Endothelial cell (in vitro differentiated cells): Measurements from ENCODE around the gene PCDHGA12. TPM values are rescaled to one million over a fixed set of nuclear protein-coding genes. Genes with fewer than 3 reads are reported as not detected.
"Not testable (repeated sequence)": the region's sequence is repeated elsewhere in the genome, so short reads cannot be mapped to it uniquely, and the experiment has no call there.

Source experiments
- DNase-seq: peaks from one replicate; pipeline ENCODE4 v3.0.0; 2021; ENCODE audit warnings: low spot score
- H3K27ac Mint-ChIP-seq: one replicate; pipeline ENCODE4 v1.8.0; 2021; ENCODE audit warnings: mixed read lengths, inconsistent platforms; ENCODE audit not compliant: unreplicated experiment
- H3K27me3 Mint-ChIP-seq: one replicate; pipeline ENCODE4 v1.8.0; 2021; ENCODE audit warnings: mild to moderate bottlenecking, moderate library complexity, mixed read lengths, inconsistent platforms; ENCODE audit not compliant: unreplicated experiment
- H3K36me3 Mint-ChIP-seq: one replicate; pipeline ENCODE4 v1.8.0; 2021; ENCODE audit warnings: mild to moderate bottlenecking, low read depth, mixed read lengths, inconsistent platforms; ENCODE audit not compliant: unreplicated experiment
- H3K4me1 Mint-ChIP-seq: one replicate; pipeline ENCODE4 v1.8.0; 2021; ENCODE audit warnings: mild to moderate bottlenecking, mixed read lengths, inconsistent platforms; ENCODE audit not compliant: unreplicated experiment
- H3K4me3 Mint-ChIP-seq: one replicate; pipeline ENCODE4 v1.8.0; 2021; ENCODE audit warnings: mild to moderate bottlenecking, mixed read lengths, inconsistent platforms; ENCODE audit not compliant: unreplicated experiment
- H3K9me3 Mint-ChIP-seq: one replicate; pipeline ENCODE4 v1.8.0; 2021; ENCODE audit warnings: mixed read lengths, inconsistent platforms; ENCODE audit not compliant: unreplicated experiment
- total RNA-seq: library from RNA; stranded (reverse); fragmentation: NEBNext Ultra II Directional; extraction: Animal tissue kit (Norgen Biotek cat#: 25700); gene quantifications from one replicate; pipeline ENCODE4 v1.2.1, GENCODE V29; 2021; ENCODE audit not compliant: unreplicated experiment
- TF ChIP-seq, protein P1 (sequence below): fragments of 200-600 bp; sonication (generic); IDR thresholded peaks from one replicate; pipeline ENCODE4 v1.5.0; 2021; ENCODE audit warnings: antibody characterized with exemption; ENCODE audit not compliant: unreplicated experiment

PCDHGA12 gene
- total RNA-seq, 1 donor from 2014 or later = 3.8 TPM

GRCh38 chr5:141411575-141411974, 18.7 kb upstream of the PCDHGA12 start:
- Mint-ChIP-seq H3K4me1 (peaks cover 43% of the 10 kb centered on the region), H3K36me3 (peaks cover 53% of the 10 kb centered on the region), H3K4me3 (peak overlapping the region; percentile 72), H3K27me3 (peaks cover 10% of the 10 kb centered on the region), H3K9me3 (peaks cover 23% of the 10 kb centered on the region), H3K27ac (peak overlapping the region; percentile 30)
- no peak for DNase-seq
- TF ChIP-seq, protein P1, sequence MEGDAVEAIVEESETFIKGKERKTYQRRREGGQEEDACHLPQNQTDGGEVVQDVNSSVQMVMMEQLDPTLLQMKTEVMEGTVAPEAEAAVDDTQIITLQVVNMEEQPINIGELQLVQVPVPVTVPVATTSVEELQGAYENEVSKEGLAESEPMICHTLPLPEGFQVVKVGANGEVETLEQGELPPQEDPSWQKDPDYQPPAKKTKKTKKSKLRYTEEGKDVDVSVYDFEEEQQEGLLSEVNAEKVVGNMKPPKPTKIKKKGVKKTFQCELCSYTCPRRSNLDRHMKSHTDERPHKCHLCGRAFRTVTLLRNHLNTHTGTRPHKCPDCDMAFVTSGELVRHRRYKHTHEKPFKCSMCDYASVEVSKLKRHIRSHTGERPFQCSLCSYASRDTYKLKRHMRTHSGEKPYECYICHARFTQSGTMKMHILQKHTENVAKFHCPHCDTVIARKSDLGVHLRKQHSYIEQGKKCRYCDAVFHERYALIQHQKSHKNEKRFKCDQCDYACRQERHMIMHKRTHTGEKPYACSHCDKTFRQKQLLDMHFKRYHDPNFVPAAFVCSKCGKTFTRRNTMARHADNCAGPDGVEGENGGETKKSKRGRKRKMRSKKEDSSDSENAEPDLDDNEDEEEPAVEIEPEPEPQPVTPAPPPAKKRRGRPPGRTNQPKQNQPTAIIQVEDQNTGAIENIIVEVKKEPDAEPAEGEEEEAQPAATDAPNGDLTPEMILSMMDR = no peak

DNA sequence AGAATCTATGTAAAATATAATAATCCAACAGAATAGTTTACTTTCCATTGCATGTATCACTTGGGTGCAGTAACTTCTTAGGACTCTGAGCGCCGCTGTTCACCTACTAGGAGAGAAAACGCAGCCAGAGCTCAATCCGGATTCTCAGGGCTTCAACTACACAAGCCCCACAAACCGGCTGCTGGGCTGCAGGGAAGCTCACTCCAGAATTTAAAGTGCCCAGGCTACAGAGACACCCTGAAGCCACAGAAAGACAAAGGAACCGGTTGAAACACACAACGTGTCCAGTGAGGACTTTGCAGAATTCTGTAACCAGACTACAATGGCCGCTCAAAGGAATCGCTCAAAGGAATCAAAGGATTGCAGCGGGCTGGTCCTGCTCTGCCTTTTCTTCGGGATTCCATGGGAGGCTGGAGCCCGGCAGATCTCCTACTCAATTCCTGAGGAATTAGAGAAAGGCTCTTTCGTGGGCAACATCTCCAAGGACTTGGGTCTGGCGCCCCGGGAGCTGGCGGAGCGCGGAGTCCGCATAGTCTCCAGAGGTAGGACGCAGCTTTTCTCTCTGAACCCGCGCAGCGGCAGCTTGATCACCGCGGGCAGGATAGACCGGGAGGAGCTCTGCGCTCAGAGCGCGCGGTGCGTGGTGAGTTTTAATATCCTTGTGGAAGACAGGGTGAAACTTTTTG, 17.3 kb upstream of the PCDHGA12 start, which contains the start of gene PCDHGA10:
PCDHGA10 (plus strand) TSS at position 134 of the 686 bp plus-strand sequence; CDS start at position 323, 189 bp downstream.
- Mint-ChIP-seq H3K4me3 (peak within 1 kb of the TSS; percentile 96), H3K27ac (peak within 1 kb of the TSS; percentile 84), H3K9me3 (peaks cover 26% of the 10 kb centered on the region), H3K27me3 (peaks cover 13% of the 10 kb centered on the region), H3K36me3 (peaks cover 53% of the 10 kb centered on the region), H3K4me1 (peaks cover 44% of the 10 kb centered on the region)
- peak; percentile 70 for DNase-seq
- TF ChIP-seq, protein P1 = peak; percentile 81

GRCh38 chr5:141413540-141414069, 16.7 kb upstream of the PCDHGA12 start:
- DNase-seq = no peak
- peaks cover 32% of the 10 kb centered on the region for H3K9me3 Mint-ChIP-seq
- peaks cover 19% of the 10 kb centered on the region for H3K27me3 Mint-ChIP-seq
- TF ChIP-seq, protein P1 = no peak
- H3K27ac Mint-ChIP-seq = peak overlapping the region; percentile 84
- peaks cover 56% of the 10 kb centered on the region for H3K36me3 Mint-ChIP-seq
- peak overlapping the region; percentile 96 for H3K4me3 Mint-ChIP-seq
- H3K4me1 Mint-ChIP-seq = peaks cover 49% of the 10 kb centered on the region

- DNase-seq, H3K27ac Mint-ChIP-seq: not testable (repeated sequence)
- Mint-ChIP-seq H3K9me3 (peaks cover 36% of the 10 kb centered on the region), H3K4me1 (peaks cover 46% of the 10 kb centered on the region), H3K4me3 (peak overlapping the region; percentile 68), H3K36me3 (peaks cover 57% of the 10 kb centered on the region), H3K27me3 (peaks cover 23% of the 10 kb centered on the region)
Observed at GRCh38 chr5:141414548-141415274, 15.6 kb upstream of the PCDHGA12 start.

GRCh38 chr5:141415275-141415618, 15.1 kb upstream of the PCDHGA12 start:
- Mint-ChIP-seq H3K4me1 (peaks cover 47% of the 10 kb centered on the region), H3K36me3 (peaks cover 60% of the 10 kb centered on the region), H3K9me3 (peaks cover 38% of the 10 kb centered on the region), H3K27me3 (peaks cover 23% of the 10 kb centered on the region)
- not testable (repeated sequence) for DNase-seq, H3K27ac Mint-ChIP-seq, H3K4me3 Mint-ChIP-seq
